Sigmoid colon (tissue), 7 donors: ENCODE data around the gene MIPEP. TPM values are rescaled to one million over a fixed set of nuclear protein-coding genes. Genes with fewer than 3 reads are reported as not detected.

ENCODE experiments used
- DNase-seq: peaks from one replicate; pipeline ENCODE4 v3.0.0-alpha.2; 2019
- H3K27ac ChIP-seq, 4 donors: fragments of 200-600 bp; sonication (generic); one replicate each; pipeline ENCODE4 v1.5.1; 2016 to 2019; ENCODE audit warnings: mild to moderate bottlenecking in 1 of 4
- H3K27me3 ChIP-seq, 3 donors: fragments of 200-600 bp; sonication (generic); one replicate each; pipeline ENCODE4 v1.5.1; 2019; ENCODE audit warnings: mild to moderate bottlenecking in 1 of 3
- H3K36me3 ChIP-seq, 4 donors: fragments of 200-600 bp; sonication (generic); one replicate each; pipeline ENCODE4 v1.5.1; 2016 to 2019
- H3K4me1 ChIP-seq, 4 donors: fragments of 200-600 bp; sonication (generic); one replicate each; pipeline ENCODE4 v1.5.1; 2017 to 2019
- H3K4me3 ChIP-seq, 4 donors: fragments of 200-600 bp; sonication (generic); one replicate each; pipeline ENCODE4 v1.5.1; 2017 to 2019; ENCODE audit warnings: mild to moderate bottlenecking in 2 of 4, moderate library complexity in 1 of 4
- H3K9me3 ChIP-seq, 4 donors: fragments of 200-600 bp in 3 of 4; sonication (generic) in 3 of 4; one replicate each; pipeline versions ENCODE4 v1.5.1 to v1.6.1; 2013 to 2019
- CTCF ChIP-seq, 4 experiments: fragments of 450-650 bp in 3 of 4; fragments of 200-600 bp in 1 of 4; IDR thresholded peaks; one replicate each; pipeline ENCODE4 v1.5.1; 2016 to 2019; ENCODE audit warnings: antibody characterized with exemption in 4 of 4, mild to moderate bottlenecking in 3 of 4, moderate library complexity in 2 of 4
- EP300 ChIP-seq, 4 donors: sonication (generic); formaldehyde crosslinking; IDR thresholded peaks; one replicate each; pipeline ENCODE4 v1.6.1; 2017; ENCODE audit warnings: antibody characterized with exemption in 4 of 4
- POLR2A ChIP-seq, 2 donors: fragments of 450-650 bp; IDR thresholded peaks; one replicate each; pipeline ENCODE4 v1.6.1; 2016; ENCODE audit warnings: antibody characterized with exemption in 2 of 2, mild to moderate bottlenecking in 2 of 2, moderate library complexity in 2 of 2
- POLR2AphosphoS5 ChIP-seq, 4 donors: sonication (generic); formaldehyde crosslinking; IDR thresholded peaks; one replicate each; pipeline ENCODE4 v1.6.1; 2017; ENCODE audit warnings: antibody characterized with exemption in 4 of 4
- WGBS, 2 donors: extraction: QIAGEN DNeasy Blood & Tissue Kit; methylation state at CpG; one replicate each; pipeline ENCODE4 v1.1.7; 2013; 5-methylcytosine and 5-hydroxymethylcytosine counted together
- intact Hi-C: fragments of 100-400 bp; cut with DNase I; formaldehyde crosslinking; loops from one replicate; pipeline ENCODE4 v1.15.1; 2023
- polyA plus RNA-seq, 3 donors: library from polyadenylated mRNA; stranded (reverse); fragments of 200-250 nt; gene quantifications; one replicate each; pipeline ENCODE4 v1.2.3, GENCODE V29; 2013
- total RNA-seq, 4 donors: library from RNA; depleted of rRNA; stranded (reverse); fragments of >200 nt; gene quantifications; one replicate each; pipeline ENCODE4 v1.1.0, GENCODE V29; 2016
- donor health status: healthy with polysubstance abuse.
- donor health status: Bipolar disorder and iron deficiency.
- donor health status: healthy.

MIPEP gene
- total and polyA plus RNA-seq, 7 donors: 10.7 to 20.5 (median 11.4) TPM

- intact Hi-C loops: no loop called here
- no peaks in the 10 kb centered on the region for H3K4me1 ChIP-seq
- 82 to 84% methylated on average over 4 of the region's 4 CpGs for WGBS, 2 donors
- no peaks in the 10 kb centered on the region for H3K36me3 ChIP-seq
- no peak for DNase-seq
- no peaks in the 10 kb centered on the region for H3K9me3 ChIP-seq
- H3K27ac ChIP-seq: no peak overlapping the region
- no peak overlapping the region for H3K4me3 ChIP-seq
- no peaks in the 10 kb centered on the region for H3K27me3 ChIP-seq
- TF ChIP-seq POLR2AphosphoS5 (IDR thresholded peaks at IDR 0.05) (no peak), POLR2A (IDR thresholded peaks at IDR 0.05) (no peak), EP300 (IDR thresholded peaks at IDR 0.05) (no peak), CTCF (IDR thresholded peaks at IDR 0.05) (no peak)
Observed at GRCh38 chr13:23828866-23829265, 60.3 kb downstream of the MIPEP start.

- no peaks in the 10 kb centered on the region for H3K27me3 ChIP-seq
- WGBS, 2 donors: 90 to 94% methylated on average over 4 of the region's 4 CpGs
- intact Hi-C loops: no loop called here
Observed at GRCh38 chr13:23828086-23828485, 61.1 kb downstream of the MIPEP start.

GRCh38 chr13:23825179-23825578, 64.0 kb downstream of the MIPEP start:
- WGBS, 2 donors: 87 to 95% methylated on average over 2 of the region's 2 CpGs
- H3K36me3 ChIP-seq: no peaks in the 10 kb centered on the region
- H3K9me3 ChIP-seq: no peaks in the 10 kb centered on the region
- intact Hi-C loops: no loop called here
- H3K27me3 ChIP-seq: no peaks in the 10 kb centered on the region
- TF ChIP-seq POLR2A (IDR thresholded peaks at IDR 0.05): no peak
- TF ChIP-seq EP300 (IDR thresholded peaks at IDR 0.05): no peak
- no peak overlapping the region for H3K4me3 ChIP-seq
- no peaks in the 10 kb centered on the region for H3K4me1 ChIP-seq
- DNase-seq: no peak
- no peak overlapping the region for H3K27ac ChIP-seq

More at GRCh38 chr13:23828086-23828485, 61.1 kb downstream of the MIPEP start:
- no peaks in the 10 kb centered on the region for H3K36me3 ChIP-seq
- H3K4me1 ChIP-seq: no peaks in the 10 kb centered on the region
- H3K4me3 ChIP-seq: no peak overlapping the region
- TF ChIP-seq EP300 (IDR thresholded peaks at IDR 0.05) (no peak), POLR2AphosphoS5 (IDR thresholded peaks at IDR 0.05) (no peak), POLR2A (IDR thresholded peaks at IDR 0.05) (no peak), CTCF (IDR thresholded peaks at IDR 0.05) (no peak)
- H3K27ac ChIP-seq: no peak overlapping the region
- DNase-seq: no peak
- no peaks in the 10 kb centered on the region for H3K9me3 ChIP-seq

- TF ChIP-seq POLR2AphosphoS5 (IDR thresholded peaks at IDR 0.05) (no peak), EP300 (IDR thresholded peaks at IDR 0.05) (no peak), CTCF (IDR thresholded peaks at IDR 0.05) (no peak), POLR2A (IDR thresholded peaks at IDR 0.05) (no peak)
- WGBS, 2 donors: 77 to 91% methylated on average over 3 of the region's 3 CpGs
- intact Hi-C loops: no loop called here
- Histone ChIP-seq H3K9me3 (no peaks in the 10 kb centered on the region), H3K36me3 (peaks cover 0 to 1% (median 0%) of the 10 kb centered on the region in 4 donors), H3K27ac (no peak overlapping the region), H3K4me3 (no peak overlapping the region), H3K27me3 (no peaks in the 10 kb centered on the region), H3K4me1 (no peaks in the 10 kb centered on the region)
- DNase-seq: no peak
Observed at GRCh38 chr13:23824371-23824770, 64.8 kb downstream of the MIPEP start.

GRCh38 chr13:23822252-23822824, 66.9 kb downstream of the MIPEP start:
- 93 to 96% methylated on average over 3 of the region's 3 CpGs for WGBS, 2 donors
- no peaks in the 10 kb centered on the region for H3K9me3 ChIP-seq

More at GRCh38 chr13:23822252-23822824, 66.9 kb downstream of the MIPEP start:
- no peak overlapping the region for H3K27ac ChIP-seq
- DNase-seq: no peak
- H3K36me3 ChIP-seq: peaks cover 0 to 9% (median 0%) of the 10 kb centered on the region in 4 donors
- H3K4me3 ChIP-seq: no peak overlapping the region
- TF ChIP-seq CTCF (IDR thresholded peaks at IDR 0.05) (no peak), POLR2AphosphoS5 (IDR thresholded peaks at IDR 0.05) (no peak), POLR2A (IDR thresholded peaks at IDR 0.05) (no peak), EP300 (IDR thresholded peaks at IDR 0.05) (no peak)
- intact Hi-C loops: no loop called here
- H3K4me1 ChIP-seq: no peaks in the 10 kb centered on the region
- no peaks in the 10 kb centered on the region for H3K27me3 ChIP-seq
